Measurements from ENCODE around the gene RSBN1L.
"Not testable (repeated sequence)": the region's sequence is repeated elsewhere in the genome, so short reads cannot be mapped to it uniquely, and the experiment has no call there.

The RSBN1L gene

GRCh38 chr7:77687100-77687746 is 9.0 kb upstream of the RSBN1L start:
- no peak for DNase-seq (ENCODE audit: low read depth in 2 of 3, low spot score in 1 of 3)

GRCh38 chr7:77687747-77688144 is 8.5 kb upstream of the RSBN1L start:
- DNase-seq (ENCODE audit: low read depth in 2 of 3, low spot score in 1 of 3) = peak; percentile 11 to 29 (median 25)

GRCh38 chr7:77690289-77690688 is 6.0 kb upstream of the RSBN1L start:
- DNase-seq (ENCODE audit: low read depth in 2 of 3, low spot score in 1 of 3) = no peak

- DNase-seq (ENCODE audit: low read depth in 2 of 3, low spot score in 1 of 3) = no peak
These were observed 4.3 kb upstream of the RSBN1L start for GRCh38 chr7:77691892-77692491.

GRCh38 chr7:77693830-77694583 is 2.3 kb upstream of the RSBN1L start:
- DNase-seq (ENCODE audit: low read depth in 2 of 3, low spot score in 1 of 3) = no peak

GRCh38 chr7:77696643-77697534 is 630 bp downstream of the RSBN1L start:
- DNase-seq (ENCODE audit: low read depth in 2 of 3, low spot score in 1 of 3) = peak; percentile 41 to 52 (median 48)

- DNase-seq (ENCODE audit: low read depth in 2 of 3, low spot score in 1 of 3) = no peak
These were observed 1.2 kb downstream of the RSBN1L start for GRCh38 chr7:77697535-77697831.

GRCh38 chr7:77698042-77698625 is 1.9 kb downstream of the RSBN1L start:
- DNase-seq (ENCODE audit: low read depth in 2 of 3, low spot score in 1 of 3) = no peak

GRCh38 chr7:77699056-77699455 is 2.8 kb downstream of the RSBN1L start:
- DNase-seq (ENCODE audit: low read depth in 2 of 3, low spot score in 1 of 3) = no peak

GRCh38 chr7:77702513-77702912 is 6.3 kb downstream of the RSBN1L start:
- no peak for DNase-seq (ENCODE audit: low read depth in 2 of 3, low spot score in 1 of 3)

GRCh38 chr7:77702968-77703472 is 6.8 kb downstream of the RSBN1L start:
- no peak for DNase-seq (ENCODE audit: low read depth in 2 of 3, low spot score in 1 of 3)

- not testable (repeated sequence) for DNase-seq (ENCODE audit: low read depth in 2 of 3, low spot score in 1 of 3)
These were observed 7.4 kb downstream of the RSBN1L start for GRCh38 chr7:77703669-77704068.

- DNase-seq (ENCODE audit: low read depth in 2 of 3, low spot score in 1 of 3) = no peak
These were observed 11.3 kb downstream of the RSBN1L start for GRCh38 chr7:77707504-77707992.

- DNase-seq (ENCODE audit: low read depth in 2 of 3, low spot score in 1 of 3) = no peak
These were observed 13.8 kb downstream of the RSBN1L start for GRCh38 chr7:77710067-77710466.

GRCh38 chr7:77710861-77711260 is 14.6 kb downstream of the RSBN1L start:
- no peak for DNase-seq (ENCODE audit: low read depth in 2 of 3, low spot score in 1 of 3)

- DNase-seq (ENCODE audit: low read depth in 2 of 3, low spot score in 1 of 3) = no peak
These were observed 17.9 kb downstream of the RSBN1L start for GRCh38 chr7:77714195-77714594.

GRCh38 chr7:77714931-77715330 is 18.7 kb downstream of the RSBN1L start:
- DNase-seq (ENCODE audit: low read depth in 2 of 3, low spot score in 1 of 3) = not testable (repeated sequence)

- DNase-seq (ENCODE audit: low read depth in 2 of 3, low spot score in 1 of 3) = no peak
These were observed 20.5 kb downstream of the RSBN1L start for GRCh38 chr7:77716804-77717203.

GRCh38 chr7:77717566-77717965 is 21.3 kb downstream of the RSBN1L start:
- not testable (repeated sequence) for DNase-seq (ENCODE audit: low read depth in 2 of 3, low spot score in 1 of 3)

- DNase-seq (ENCODE audit: low read depth in 2 of 3, low spot score in 1 of 3) = no peak
These were observed 31.3 kb downstream of the RSBN1L start for GRCh38 chr7:77727527-77727926.
